H1 (cell line): ENCODE measurements around the gene TEKT5.

Experiments
- CBX5 ChIP-seq: fragments of 300-800, 300-1000 bp; sonication (generic); IDR thresholded peaks from 2 replicates; pipeline ENCODE4 v1.7.1; 2016; ENCODE audit warnings: antibody characterized with exemption, low read length, low read depth
- CEBPB ChIP-seq: IDR thresholded peaks from 2 replicates; pipeline ENCODE4 v1.6.1; 2012; ENCODE audit warnings: low read depth, low read length
- CHD1 ChIP-seq: IDR thresholded peaks from 2 replicates; pipeline ENCODE4 v1.6.1; 2012; ENCODE audit warnings: low read depth, low read length, improper control_type of control experiment
- CREB1 ChIP-seq: IDR thresholded peaks from 2 replicates; pipeline ENCODE4 v1.6.1; 2012; ENCODE audit warnings: inconsistent platforms
- CTBP2 ChIP-seq: IDR thresholded peaks from 2 replicates; pipeline ENCODE4 v1.7.0; 2011; ENCODE audit warnings: borderline replicate concordance, mild to moderate bottlenecking, moderate library complexity, mixed read lengths, low read length; ENCODE audit not compliant: insufficient read depth, insufficient read length
- CTCF ChIP-seq, 3 experiments: IDR thresholded peaks; 1 replicate in 2 of 3; 2 replicates in 1 of 3; pipeline versions ENCODE4 v1.5.1 to v1.6.1; 2011; ENCODE audit warnings: low read length in 3 of 3, mild to moderate bottlenecking in 3 of 3, inconsistent platforms in 2 of 3, low read depth in 1 of 3, moderate library complexity in 1 of 3; ENCODE audit not compliant: insufficient read depth in 1 of 3; ENCODE audit errors: control extremely low read depth in 1 of 3
- EP300 ChIP-seq, 2 experiments: IDR thresholded peaks; 1 replicate in 1 of 2; 2 replicates in 1 of 2; pipeline ENCODE4 v1.6.1; 2011 to 2012; ENCODE audit warnings: low read depth in 2 of 2, low read length in 2 of 2, mild to moderate bottlenecking in 2 of 2, borderline replicate concordance in 1 of 2, inconsistent platforms in 1 of 2, moderate library complexity in 1 of 2
- EZH2 ChIP-seq: fragments of 200-600 bp; sonication (generic); IDR thresholded peaks from 2 replicates; pipeline ENCODE4 v1.7.1; 2012; ENCODE audit warnings: low read depth, mild to moderate bottlenecking, moderate library complexity, low read length, inconsistent platforms; ENCODE audit not compliant: severe bottlenecking
- JUN ChIP-seq: IDR thresholded peaks from 2 replicates; pipeline ENCODE4 v1.6.1; 2011; ENCODE audit warnings: low read depth, mild to moderate bottlenecking, improper control_type of control experiment, low read length
- POLR2A ChIP-seq, 2 experiments: IDR thresholded peaks; 1 replicate in 1 of 2; 2 replicates in 1 of 2; pipeline ENCODE4 v1.6.1; 2011; ENCODE audit warnings: low read depth in 2 of 2, low read length in 2 of 2, mild to moderate bottlenecking in 2 of 2; ENCODE audit errors: control extremely low read depth in 1 of 2
- RAD21 ChIP-seq, 2 experiments: IDR thresholded peaks in 1 of 2; conservative IDR thresholded peaks in 1 of 2; 2 replicates each; pipeline ENCODE4 v1.6.1; 2011; ENCODE audit warnings: low read depth in 2 of 2, low read length in 2 of 2, improper control_type of control experiment in 1 of 2, inconsistent platforms in 1 of 2, mild to moderate bottlenecking in 1 of 2, moderate library complexity in 1 of 2
- RBBP5 ChIP-seq: IDR thresholded peaks from 2 replicates; pipeline ENCODE4 v1.7.1; 2012; ENCODE audit warnings: low read depth, mild to moderate bottlenecking, inconsistent platforms, low read length, moderate library complexity, borderline replicate concordance
- TAF1 ChIP-seq: IDR thresholded peaks from 2 replicates; pipeline ENCODE4 v1.6.1; 2011; ENCODE audit warnings: mild to moderate bottlenecking, low read depth, low read length
- TF ChIP-seq, protein P1 (sequence below): IDR thresholded peaks from 2 replicates; pipeline ENCODE4 v1.6.1; 2011; ENCODE audit warnings: low read length, improper control_type of control experiment

DNA sequence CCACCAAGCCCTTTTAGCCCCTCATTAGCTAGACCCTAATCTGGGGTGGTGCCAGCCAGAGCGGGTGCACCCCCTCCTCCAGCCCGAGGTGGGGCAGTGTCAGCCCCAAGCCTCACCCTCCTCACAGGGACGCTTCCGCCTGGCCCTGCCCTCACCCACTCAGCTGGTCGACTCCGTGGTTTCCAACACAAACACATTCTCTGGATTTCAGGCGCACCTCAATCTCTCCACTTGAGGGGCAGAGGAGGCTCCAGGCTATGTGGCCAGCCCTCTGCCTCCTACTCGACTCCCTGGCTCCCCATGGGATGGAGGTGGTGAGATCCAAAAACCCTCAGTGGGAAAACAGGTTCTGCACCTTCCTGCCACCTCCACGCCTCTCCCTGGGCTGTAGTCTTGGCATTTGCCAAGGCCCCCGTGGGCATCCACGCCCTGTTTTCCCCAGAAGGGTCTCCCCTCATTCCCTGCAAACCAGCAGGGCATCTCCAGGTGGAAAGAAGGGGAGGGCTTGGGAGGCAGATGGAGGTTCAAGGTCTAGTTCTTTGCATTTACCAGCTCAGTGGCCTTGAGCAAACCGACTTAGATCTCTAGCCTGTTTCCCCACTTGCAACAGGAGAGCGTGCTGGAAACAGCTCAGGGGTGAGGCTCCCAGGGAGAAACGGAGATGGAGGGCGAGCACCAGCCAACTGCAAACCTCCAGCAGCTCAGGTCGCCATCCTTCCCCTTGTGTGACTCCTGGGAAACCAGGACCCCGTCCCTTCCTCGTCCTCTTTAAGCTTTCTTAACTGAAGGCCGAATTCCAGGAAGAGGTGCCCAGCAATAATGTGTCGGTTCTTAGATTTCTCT lies 116.0 kb downstream of the TEKT5 start:
- TF ChIP-seq EZH2: no peak
- no peak for TF ChIP-seq CTCF (IDR thresholded peaks at IDR 0.05; ENCODE audit: control extremely low read depth in 1 of 3, insufficient read depth in 1 of 3, low read depth in 1 of 3, low read length in 3 of 3)
- no peak for TF ChIP-seq TAF1
- no peak for TF ChIP-seq POLR2A (IDR thresholded peaks at IDR 0.05; ENCODE audit: control extremely low read depth in 1 of 2, low read depth in 2 of 2, low read length in 2 of 2)
- TF ChIP-seq CEBPB: no peak
- TF ChIP-seq CTBP2: no peak
- TF ChIP-seq CBX5: no peak
- TF ChIP-seq RBBP5: no peak
- no peak for TF ChIP-seq JUN
- no peak for TF ChIP-seq EP300 (IDR thresholded peaks at IDR 0.05; ENCODE audit: borderline replicate concordance in 1 of 2, low read depth in 2 of 2, low read length in 2 of 2)
- TF ChIP-seq, protein P1, sequence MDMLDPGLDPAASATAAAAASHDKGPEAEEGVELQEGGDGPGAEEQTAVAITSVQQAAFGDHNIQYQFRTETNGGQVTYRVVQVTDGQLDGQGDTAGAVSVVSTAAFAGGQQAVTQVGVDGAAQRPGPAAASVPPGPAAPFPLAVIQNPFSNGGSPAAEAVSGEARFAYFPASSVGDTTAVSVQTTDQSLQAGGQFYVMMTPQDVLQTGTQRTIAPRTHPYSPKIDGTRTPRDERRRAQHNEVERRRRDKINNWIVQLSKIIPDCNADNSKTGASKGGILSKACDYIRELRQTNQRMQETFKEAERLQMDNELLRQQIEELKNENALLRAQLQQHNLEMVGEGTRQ: no peak
- TF ChIP-seq RAD21 (IDR thresholded peaks at IDR 0.05 in 1 of 2, conservative IDR thresholded peaks at IDR 0.05 in 1 of 2; ENCODE audit: low read depth in 2 of 2, low read length in 2 of 2): no peak
- no peak for TF ChIP-seq CREB1
- no peak for TF ChIP-seq CHD1
